SK-N-SH (cell line): ENCODE measurements around the gene PDE9A. TPM values are rescaled to one million over a fixed set of nuclear protein-coding genes. Genes with fewer than 3 reads are reported as not detected.

Source experiments
- CTCF ChIA-PET: fragments of 300-600, 350-600 bp; formaldehyde crosslinking; extraction: SDS; loops from one replicate; lab custom pipeline; 2021; lab: Yijun Ruan, JAX
- POLR2A ChIA-PET: fragments of 350-600 bp; sonication (Branson Sonifier 250); formaldehyde crosslinking; extraction: SDS; loops from one replicate; lab custom pipeline; 2020; ENCODE audit warnings: antibody characterized with exemption, inconsistent platforms; lab: Yijun Ruan, JAX
- DNase-seq: peaks from one replicate; pipeline ENCODE4 v3.0.0; 2012
- H2AFZ ChIP-seq: fragments of 200-600 bp; sonication (generic); 2 replicates; pipeline ENCODE4 v1.8.1; 2016; ENCODE audit warnings: antibody characterized with exemption, mild to moderate bottlenecking, low read depth
- H3F3A ChIP-seq: fragments of 200-600 bp; sonication (generic); replicated peaks from 2 replicates; pipeline ENCODE3; 2016; ENCODE audit warnings: antibody characterized with exemption, mild to moderate bottlenecking; ENCODE audit not compliant: insufficient read depth
- H3K27ac ChIP-seq, 2 experiments: fragments of 200-500 bp in 1 of 2; fragments of 200-600 bp in 1 of 2; sonication (Bioruptor generic) in 1 of 2; sonication (generic), shearing (Covaris generic) in 1 of 2; 2 replicates each; pipeline versions ENCODE4 v1.5.1 to v1.6.1; 2014 to 2016; ENCODE audit warnings: low read depth in 2 of 2, inconsistent platforms in 1 of 2, low read length in 1 of 2, mild to moderate bottlenecking in 1 of 2, mixed read lengths in 1 of 2
- H3K27me3 ChIP-seq: fragments of 200-600 bp; sonication (generic), shearing (Covaris generic); 2 replicates; pipeline ENCODE4 v1.6.1; 2016; ENCODE audit warnings: mixed run types; ENCODE audit not compliant: insufficient read depth
- H3K36me3 ChIP-seq, 2 experiments: fragments of 200-500 bp in 1 of 2; fragments of 200-600 bp in 1 of 2; sonication (Bioruptor generic) in 1 of 2; sonication (generic) in 1 of 2; replicated peaks in 1 of 2; 2 replicates each; pipeline versions ENCODE3 to v1.5.1; 2014 to 2016; ENCODE audit warnings: low read length in 1 of 2, mild to moderate bottlenecking in 1 of 2; ENCODE audit not compliant: insufficient read depth in 2 of 2, control insufficient read depth in 1 of 2
- H3K4me1 ChIP-seq, 2 experiments: fragments of 200-500 bp in 1 of 2; fragments of 200-600 bp in 1 of 2; sonication (Bioruptor generic) in 1 of 2; sonication (generic), shearing (Covaris generic) in 1 of 2; 2 replicates each; pipeline versions ENCODE4 v1.5.1 to v1.6.1; 2014 to 2016; ENCODE audit warnings: low read depth in 1 of 2, low read length in 1 of 2, mixed run types in 1 of 2; ENCODE audit not compliant: insufficient read depth in 2 of 2, control insufficient read depth in 1 of 2
- H3K4me2 ChIP-seq: fragments of 200-600 bp; sonication (generic), shearing (Covaris generic); 2 replicates; pipeline ENCODE4 v1.6.1; 2017; ENCODE audit warnings: mixed run types
- H3K4me3 ChIP-seq, 2 experiments: fragments of 200-500 bp in 1 of 2; fragments of 200-600 bp in 1 of 2; sonication (Bioruptor generic) in 1 of 2; sonication (generic), shearing (Covaris generic) in 1 of 2; 2 replicates each; pipeline versions ENCODE4 v1.5.1 to v1.8.1; 2014 to 2016; ENCODE audit warnings: low read depth in 2 of 2, inconsistent platforms in 1 of 2, low read length in 1 of 2, mild to moderate bottlenecking in 1 of 2, mixed read lengths in 1 of 2, moderate library complexity in 1 of 2
- H3K79me2 ChIP-seq: fragments of 200-600 bp; sonication (generic); 2 replicates; pipeline ENCODE4 v1.8.1; 2017; ENCODE audit warnings: mild to moderate bottlenecking; ENCODE audit not compliant: insufficient read depth
- H3K9ac ChIP-seq: fragments of 200-600 bp; sonication (generic); 2 replicates; pipeline ENCODE4 v1.6.1; 2017; ENCODE audit warnings: mixed run types
- H3K9me2 ChIP-seq: fragments of 200-600 bp; sonication (generic); 2 replicates; pipeline ENCODE4 v1.6.1; 2017; ENCODE audit warnings: mixed run types
- H3K9me3 ChIP-seq: fragments of 200-600 bp; sonication (generic); 2 replicates; pipeline ENCODE4 v1.6.1; 2017; ENCODE audit warnings: mixed run types, mild to moderate bottlenecking, moderate library complexity
- H4K20me1 ChIP-seq: fragments of 200-600 bp; sonication (generic); 2 replicates; pipeline ENCODE4 v1.6.1; 2017; ENCODE audit warnings: mild to moderate bottlenecking, mixed run types; ENCODE audit not compliant: insufficient read depth
- FOXJ3 ChIP-seq: sonication (generic); formaldehyde crosslinking; IDR thresholded peaks from 2 replicates; pipeline ENCODE4 v1.5.1; 2020; ENCODE audit warnings: mild to moderate bottlenecking, missing genetic modification reagents
- PBX3 ChIP-seq: IDR thresholded peaks from 2 replicates; pipeline ENCODE4; 2012
- RAD21 ChIP-seq: IDR thresholded peaks from 2 replicates; pipeline ENCODE4 v1.6.1; 2012; ENCODE audit warnings: mild to moderate bottlenecking, low read length
- TCF12 ChIP-seq: IDR thresholded peaks from 2 replicates; pipeline ENCODE4 v1.4.0; 2012
- WGBS: methylation state at CpG from one replicate; pipeline ENCODE4 v1.1.6; 2017; ENCODE audit warnings: low lambda C conversion rate; 5-methylcytosine and 5-hydroxymethylcytosine counted together
- polyA plus RNA-seq, 3 experiments: library from polyadenylated mRNA; depleted of rRNA; stranded (reverse); fragments of >200 nt; gene quantifications; 2 replicates each; pipeline ENCODE4 v1.2.3, GENCODE V29; 2012

The PDE9A gene
- polyA plus RNA-seq, 1 of the 3 experiments (the other 2 are of a cell fraction): 0.28 TPM

GRCh38 chr21:42650441-42651421 is 2.7 kb upstream of the PDE9A start:
- H3F3A ChIP-seq: no peaks in the 10 kb centered on the region
- no peaks in the 10 kb centered on the region for H4K20me1 ChIP-seq
- CTCF ChIA-PET: interaction anchor here (1.1 to 2.4 kb wide), 2 partner anchors 10 to 185 kb away, joined by 3 to 25 read pairs; no protein-coding TSS in a partner anchor
- peaks cover 0 to 28% of the 10 kb centered on the region in 2 experiments; a peak in 1 of 4 replicates for H3K4me1 ChIP-seq
- H3K27ac ChIP-seq: no peak overlapping the region
- TF ChIP-seq FOXJ3 (CRISPR knock-in tag): no peak
- no peak for TF ChIP-seq PBX3
- peaks cover 33% of the 10 kb centered on the region for H3K27me3 ChIP-seq
- H3K79me2 ChIP-seq: no peaks in the 10 kb centered on the region
- H3K9ac ChIP-seq: no peak overlapping the region
- no peak overlapping the region for H3K4me3 ChIP-seq
- no peak overlapping the region for H3K4me2 ChIP-seq
- no peak for DNase-seq
- POLR2A ChIA-PET: no interaction called here
- H3K36me3 ChIP-seq: no peaks in the 10 kb centered on the region
- no peaks in the 10 kb centered on the region for H3K9me3 ChIP-seq
- 76% methylated on average over 12 of the region's 21 CpGs for WGBS
- H2AFZ ChIP-seq: no peak overlapping the region
- no peaks in the 10 kb centered on the region for H3K9me2 ChIP-seq

- Histone ChIP-seq H3K36me3 (no peaks in the 10 kb centered on the region), H3K4me3 (no peak overlapping the region), H3K9me2 (no peaks in the 10 kb centered on the region), H4K20me1 (no peaks in the 10 kb centered on the region), H3K9ac (no peak overlapping the region), H2AFZ (no peak overlapping the region), H3K4me1 (peaks cover 0 to 33% of the 10 kb centered on the region in 2 experiments; a peak in 1 of 4 replicates), H3K9me3 (no peaks in the 10 kb centered on the region), H3F3A (no peaks in the 10 kb centered on the region), H3K27ac (peak overlapping the region in 1 of 2 experiments; percentile 79; a peak in 2 of 4 replicates), H3K4me2 (no peak overlapping the region), H3K79me2 (no peaks in the 10 kb centered on the region), H3K27me3 (peaks cover 35% of the 10 kb centered on the region)
- POLR2A ChIA-PET: interaction anchor here (0.6 to 2.0 kb wide), 6 partner anchors 11 to 1058 kb away, joined by 3 to 8 read pairs (median 3); no protein-coding TSS in a partner anchor
- no peak for DNase-seq
- no peak for TF ChIP-seq FOXJ3 (CRISPR knock-in tag)
- no peak for TF ChIP-seq TCF12
- no peak for TF ChIP-seq RAD21
- WGBS: 77% methylated on average over 12 of the region's 16 CpGs
- CTCF ChIA-PET: interaction anchor here (0.6 to 3.0 kb wide), 15 partner anchors 11 to 202 kb away, joined by 3 to 25 read pairs (median 4); no protein-coding TSS in a partner anchor
These were observed 1.7 kb upstream of the PDE9A start for GRCh38 chr21:42651515-42652401.
